Fibroblast of skin of left quadriceps (primary cell): ENCODE results near the gene TRAPPC5.
"Not testable (repeated sequence)": the region's sequence is repeated elsewhere in the genome, so short reads cannot be mapped to it uniquely, and the experiment has no call there.

Source experiments
- DNase-seq, 2 experiments: peaks; one replicate each; pipeline ENCODE4 v3.0.0-alpha.2; 2013; ENCODE audit warnings: low read depth in 2 of 2

The TRAPPC5 gene

DNA sequence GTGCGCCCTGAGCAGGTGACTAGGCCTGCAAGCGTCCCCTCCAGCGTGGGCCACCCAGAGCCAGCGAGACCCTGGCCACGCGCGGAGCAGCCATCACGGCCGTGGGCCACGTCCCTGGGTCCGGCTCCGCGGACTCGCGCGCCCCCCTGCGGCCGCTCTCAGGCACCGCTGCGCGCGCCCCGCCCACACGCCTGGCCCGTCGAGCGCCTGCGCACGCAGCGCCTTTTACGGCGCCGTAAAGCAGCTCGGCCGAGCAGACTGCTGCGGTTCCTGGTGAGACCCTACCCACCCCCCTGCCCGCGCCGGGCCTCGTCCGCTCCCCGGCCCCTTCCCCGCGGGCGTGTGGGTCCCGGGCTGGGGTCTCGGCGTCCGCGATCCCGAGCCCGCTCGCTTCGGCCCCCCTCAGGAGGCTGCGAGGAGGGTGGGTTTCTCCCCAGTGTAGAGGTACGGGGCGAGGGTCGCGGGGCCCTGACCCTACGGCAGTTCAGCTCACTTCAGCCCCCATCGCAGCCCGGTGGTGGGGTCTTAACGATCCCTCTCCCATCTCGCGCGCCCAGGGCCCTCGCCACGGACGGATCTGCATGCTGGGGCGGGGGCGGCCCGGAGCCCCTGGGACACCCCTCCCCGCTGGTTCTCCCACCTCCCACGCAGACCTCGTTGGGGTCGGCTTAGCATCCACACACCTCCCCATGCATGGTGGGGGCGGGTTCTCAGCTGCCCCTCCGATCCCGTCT, at the start of gene TRAPPC5:
Gene TRAPPC5 (plus strand): TSS at position 228 of the 734 bp plus-strand sequence. CDS start 1,421 bp downstream, outside the sequence.
- DNase-seq = peak; percentile 52 to 56

DNA sequence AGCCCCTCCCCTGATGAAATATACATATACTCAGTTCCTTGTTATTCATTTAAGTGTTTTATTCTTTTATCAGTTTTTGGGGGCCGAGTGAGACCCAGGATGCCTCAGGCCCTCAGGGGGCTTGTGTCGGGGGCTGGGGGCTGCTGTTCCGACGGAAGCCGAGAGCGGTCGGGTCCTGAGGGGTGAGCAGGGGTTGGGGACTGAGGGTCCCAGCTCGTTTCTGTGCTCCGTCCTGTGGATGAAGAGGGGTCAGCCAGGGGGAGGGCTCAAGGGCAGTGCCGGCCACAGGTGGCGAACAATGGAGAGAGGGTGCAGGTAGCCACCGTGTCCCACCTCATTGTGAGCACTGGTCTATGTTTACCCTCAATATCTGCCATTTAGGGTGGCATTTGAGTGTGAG, 49.1 kb upstream of the TRAPPC5 start:
- no peak for DNase-seq

DNA sequence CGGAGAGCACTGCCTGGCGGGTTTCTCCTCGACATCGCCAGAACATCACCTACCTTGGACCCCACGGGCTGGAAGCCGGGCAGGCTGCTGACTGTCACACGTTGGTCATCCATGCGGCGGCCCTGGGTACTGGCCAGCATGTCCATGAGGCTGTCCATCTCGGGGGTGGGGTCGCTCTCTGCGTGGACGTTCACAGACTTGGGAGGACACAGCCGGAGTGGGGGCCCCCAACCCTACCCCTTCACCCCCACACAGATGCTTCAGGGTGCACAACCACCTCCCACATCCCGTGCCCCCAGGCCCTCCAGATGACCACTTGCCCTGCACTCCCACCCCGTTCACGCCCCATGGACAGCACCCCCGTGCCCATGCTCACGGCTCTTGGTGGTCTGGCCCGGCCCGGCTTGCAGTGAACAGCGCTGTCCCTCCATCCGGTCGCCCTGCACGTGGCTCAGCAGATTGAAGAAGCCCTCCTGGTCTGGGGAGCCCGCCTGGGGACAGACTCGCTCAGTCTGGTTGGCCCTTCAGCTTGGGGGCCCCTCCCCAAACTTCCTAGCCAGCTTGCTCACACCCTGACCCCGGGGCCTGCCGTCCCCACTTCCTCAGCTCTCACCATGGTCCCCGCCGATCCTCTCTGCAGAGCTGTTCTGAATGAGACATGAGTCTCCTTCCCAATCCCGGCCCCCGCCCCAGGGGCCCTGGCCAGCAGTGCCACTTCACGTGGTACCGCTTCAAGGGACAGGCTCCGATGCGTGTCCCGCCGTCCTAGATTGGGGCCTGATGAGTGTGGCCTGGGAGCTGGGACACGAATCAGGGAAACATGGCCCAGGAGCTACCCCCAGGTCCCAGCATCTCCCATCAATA, 48.1 kb upstream of the TRAPPC5 start:
- no peak for DNase-seq

DNA sequence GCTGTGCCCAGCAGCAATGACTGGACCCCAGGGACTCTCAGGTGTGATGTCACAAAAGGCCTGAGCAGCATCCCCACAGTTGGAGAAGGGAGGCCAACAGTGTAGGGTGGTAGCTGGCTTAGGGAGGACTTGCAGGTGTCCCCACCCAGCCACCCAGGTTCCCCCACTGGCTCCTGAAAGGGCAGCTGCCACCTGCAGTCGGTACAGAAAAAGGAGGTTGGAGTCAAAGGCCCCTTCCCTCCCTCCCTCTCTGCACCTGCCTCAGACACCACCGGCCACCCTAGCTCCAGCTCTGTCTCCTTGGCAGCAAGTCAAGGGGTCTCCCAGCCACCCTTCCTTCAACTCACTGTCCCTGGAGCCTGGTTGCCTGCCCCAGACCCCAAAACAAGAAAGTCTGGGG, 46.9 kb upstream of the TRAPPC5 start, which contains the start of gene PCP2:
Gene PCP2 (minus strand): TSS at position 22 of the 400 bp plus-strand sequence. CDS start 262 bp downstream, outside the sequence.
- no peak for DNase-seq

DNA sequence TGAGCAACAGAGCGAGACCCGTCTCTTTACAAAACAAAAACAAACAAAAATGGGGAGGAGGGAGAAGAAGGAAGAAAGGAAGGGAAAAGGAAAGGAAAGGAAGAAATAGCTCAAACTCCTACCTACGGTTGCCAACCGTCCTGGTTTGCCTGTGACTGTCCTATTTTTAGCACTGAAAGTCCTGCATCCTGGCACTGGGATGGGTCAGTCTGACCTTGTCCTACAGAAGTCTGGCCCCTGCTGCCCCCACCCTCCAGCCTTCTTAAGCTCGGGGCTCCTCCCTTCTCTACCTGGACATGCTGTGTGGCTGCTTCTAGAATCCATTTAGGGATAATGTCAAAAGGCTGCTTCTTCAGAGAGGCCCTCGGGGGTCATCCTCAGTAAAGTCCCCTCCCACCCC, 45.0 kb upstream of the TRAPPC5 start:
- DNase-seq = no peak

DNA sequence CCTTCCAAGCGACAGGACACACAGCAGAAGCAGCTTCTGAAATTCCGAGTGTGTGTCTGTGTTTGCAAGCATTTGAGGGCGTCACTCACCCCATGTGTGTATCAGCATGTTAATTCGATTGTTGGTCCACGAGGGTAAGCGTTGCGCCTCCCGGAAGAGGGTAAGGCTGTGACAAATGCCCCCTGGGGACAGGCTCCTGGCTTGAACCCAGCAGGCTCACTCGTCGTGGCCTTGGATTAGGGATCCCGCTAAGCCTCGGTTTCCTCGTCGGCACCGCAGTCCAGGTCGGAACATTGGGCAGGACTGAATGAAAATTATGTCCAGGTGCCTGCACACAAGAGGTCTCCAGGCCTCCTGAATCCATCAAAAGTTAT, 44.3 kb upstream of the TRAPPC5 start:
- no peak for DNase-seq

DNA sequence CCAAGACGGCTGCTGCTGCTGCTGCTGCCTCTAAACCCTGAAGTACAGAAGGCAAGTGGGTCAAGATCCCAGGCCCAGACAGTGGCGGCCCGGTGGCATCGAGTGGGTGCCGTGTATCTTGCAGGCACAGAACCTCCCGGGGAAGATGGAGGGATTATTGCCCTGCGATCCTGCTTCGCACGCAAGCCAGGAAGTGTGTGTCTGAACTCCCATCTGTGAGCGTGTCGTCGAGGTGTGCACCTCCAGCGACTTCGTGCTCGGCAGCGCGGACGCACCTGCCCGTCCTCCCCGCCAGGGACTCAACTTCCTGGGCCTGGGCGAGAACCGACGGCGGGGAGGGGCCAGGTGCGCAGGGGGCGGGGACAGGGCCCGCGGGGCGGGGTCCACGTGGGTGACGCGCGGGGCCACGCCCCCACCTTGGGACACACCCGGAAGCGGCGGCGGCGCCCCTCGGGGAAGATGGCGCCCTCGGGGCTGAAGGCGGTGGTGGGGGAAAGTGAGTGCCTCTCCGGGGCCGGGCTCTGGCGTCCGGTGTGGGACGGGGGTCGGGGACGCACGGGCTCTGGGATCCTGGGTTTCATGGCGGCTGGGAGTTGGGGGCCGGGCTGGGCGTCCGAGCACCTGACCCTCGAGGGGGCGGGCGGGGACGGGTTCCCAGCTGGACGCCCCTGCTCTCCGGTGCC, 43.8 kb upstream of the TRAPPC5 start, which contains the start of gene STXBP2:
Gene STXBP2 (plus strand): TSS at position 420 of the 683 bp plus-strand sequence. CDS start 40 bp downstream, at position 460.
- DNase-seq = no peak

DNA sequence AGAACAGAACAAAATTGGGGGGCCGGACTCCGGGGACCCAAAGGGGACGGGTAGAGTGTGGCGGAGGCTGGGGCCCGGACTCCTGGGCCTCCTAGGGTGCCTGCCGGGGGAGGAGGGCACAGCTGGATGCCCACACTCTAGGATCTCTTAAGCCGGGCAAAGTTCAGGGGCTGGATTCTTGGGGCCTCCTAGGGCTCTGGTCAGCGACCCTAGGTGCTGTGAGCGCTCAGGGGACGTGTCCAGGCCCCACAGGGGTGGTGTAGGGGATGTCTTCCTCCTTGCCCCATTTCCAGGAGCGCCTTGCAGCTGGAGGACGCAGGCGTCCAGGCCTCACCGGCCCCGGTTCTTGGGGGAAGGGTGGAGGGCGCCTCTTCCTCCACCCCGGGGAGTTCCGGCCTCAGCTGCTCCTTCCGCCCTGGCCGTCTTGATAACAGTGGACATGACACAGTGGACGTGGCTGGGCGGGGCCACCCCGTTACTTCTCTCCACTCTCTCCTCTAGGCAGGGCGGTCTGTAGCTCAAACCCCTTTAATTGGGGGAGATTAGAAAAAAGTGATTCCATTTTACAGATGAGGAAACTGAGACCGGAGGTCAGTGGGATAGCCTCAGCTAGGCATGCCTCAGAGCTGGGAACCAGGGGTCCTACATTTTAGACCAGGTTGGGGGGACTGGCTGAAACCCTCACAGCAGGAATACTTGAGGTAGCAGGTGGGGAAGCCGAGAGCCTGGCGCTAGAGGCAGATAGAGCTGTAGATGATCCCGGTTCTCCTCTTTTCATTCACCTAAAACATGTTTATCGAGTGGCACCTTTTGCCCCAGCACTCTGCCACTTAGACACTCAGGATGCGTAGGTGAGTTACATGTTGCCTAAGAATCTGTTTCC, 43.0 kb upstream of the TRAPPC5 start:
- DNase-seq = no peak

DNA sequence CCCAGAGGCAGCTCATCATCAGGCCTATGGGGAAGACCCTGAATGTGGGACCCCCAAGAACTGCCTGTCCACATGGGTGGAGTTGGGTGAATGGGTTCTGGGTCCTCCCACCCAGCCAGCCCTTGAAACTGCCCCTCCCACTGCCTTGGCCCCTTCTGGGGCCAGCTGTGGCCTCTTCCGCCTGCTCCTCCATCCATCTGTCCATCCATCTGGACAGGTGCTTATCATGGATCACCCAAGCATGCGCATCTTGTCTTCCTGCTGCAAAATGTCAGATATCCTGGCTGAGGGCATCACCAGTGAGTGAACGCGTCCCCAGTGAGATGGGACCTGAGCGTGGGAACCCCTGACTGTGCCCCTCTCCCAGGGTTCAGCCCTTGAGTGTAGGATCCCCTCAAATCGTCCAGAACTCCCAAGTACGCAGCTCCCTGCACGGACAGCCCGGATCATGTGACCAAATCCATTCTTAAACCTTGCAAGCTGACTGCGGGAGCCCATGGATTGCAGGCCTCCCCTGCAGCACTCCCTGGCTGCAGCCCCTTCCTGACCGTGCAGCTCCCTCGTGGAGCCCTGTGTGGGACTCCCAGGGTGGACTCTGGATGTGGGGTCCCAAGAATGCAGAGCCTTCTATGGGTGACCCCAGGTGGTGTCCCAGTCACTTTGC, 41.7 kb upstream of the TRAPPC5 start:
- no peak for DNase-seq

DNA sequence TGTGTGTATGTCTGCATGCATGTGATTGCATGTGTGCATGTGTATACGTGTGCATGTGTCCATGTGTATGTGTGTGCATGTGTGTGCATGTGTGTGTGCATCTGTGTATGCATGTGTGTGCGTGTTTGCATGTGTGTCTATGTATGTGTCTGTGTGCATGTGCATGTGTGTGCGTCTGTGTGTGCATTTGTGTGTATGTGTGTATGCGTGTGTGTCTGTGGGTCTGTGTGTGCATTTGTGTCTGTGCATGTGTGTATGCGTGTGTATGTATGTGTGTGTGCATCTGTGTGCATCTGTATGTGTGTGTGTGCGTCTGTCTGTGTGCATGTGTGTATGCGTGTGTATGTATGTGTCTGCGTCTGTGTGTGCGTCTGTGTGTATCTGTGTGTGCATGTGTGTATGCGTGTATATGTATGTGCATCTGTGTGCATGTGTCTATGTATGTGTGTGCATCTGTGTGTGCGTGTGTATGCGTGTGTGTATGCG, 40.7 kb upstream of the TRAPPC5 start:
- no peak for DNase-seq

DNA sequence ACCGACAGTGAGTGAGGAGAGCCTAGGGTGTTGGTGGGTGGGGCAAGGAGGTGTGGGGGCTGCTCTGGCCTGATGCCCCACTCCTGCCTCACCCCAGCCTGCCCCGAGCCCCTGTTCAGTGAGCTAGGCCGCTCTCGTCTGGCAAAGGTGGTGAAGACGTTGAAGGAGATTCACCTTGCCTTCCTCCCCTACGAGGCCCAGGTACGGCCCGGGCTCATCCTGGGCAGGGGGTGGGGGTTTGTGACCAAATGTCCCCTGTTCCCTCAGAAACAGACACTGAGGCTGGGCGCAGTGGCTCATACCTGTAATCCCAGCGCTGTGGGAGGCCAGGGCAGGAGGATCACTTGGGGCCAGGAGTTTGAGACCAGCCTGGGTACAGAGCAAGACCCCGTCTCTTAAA, 39.8 kb upstream of the TRAPPC5 start:
- no peak for DNase-seq

DNA sequence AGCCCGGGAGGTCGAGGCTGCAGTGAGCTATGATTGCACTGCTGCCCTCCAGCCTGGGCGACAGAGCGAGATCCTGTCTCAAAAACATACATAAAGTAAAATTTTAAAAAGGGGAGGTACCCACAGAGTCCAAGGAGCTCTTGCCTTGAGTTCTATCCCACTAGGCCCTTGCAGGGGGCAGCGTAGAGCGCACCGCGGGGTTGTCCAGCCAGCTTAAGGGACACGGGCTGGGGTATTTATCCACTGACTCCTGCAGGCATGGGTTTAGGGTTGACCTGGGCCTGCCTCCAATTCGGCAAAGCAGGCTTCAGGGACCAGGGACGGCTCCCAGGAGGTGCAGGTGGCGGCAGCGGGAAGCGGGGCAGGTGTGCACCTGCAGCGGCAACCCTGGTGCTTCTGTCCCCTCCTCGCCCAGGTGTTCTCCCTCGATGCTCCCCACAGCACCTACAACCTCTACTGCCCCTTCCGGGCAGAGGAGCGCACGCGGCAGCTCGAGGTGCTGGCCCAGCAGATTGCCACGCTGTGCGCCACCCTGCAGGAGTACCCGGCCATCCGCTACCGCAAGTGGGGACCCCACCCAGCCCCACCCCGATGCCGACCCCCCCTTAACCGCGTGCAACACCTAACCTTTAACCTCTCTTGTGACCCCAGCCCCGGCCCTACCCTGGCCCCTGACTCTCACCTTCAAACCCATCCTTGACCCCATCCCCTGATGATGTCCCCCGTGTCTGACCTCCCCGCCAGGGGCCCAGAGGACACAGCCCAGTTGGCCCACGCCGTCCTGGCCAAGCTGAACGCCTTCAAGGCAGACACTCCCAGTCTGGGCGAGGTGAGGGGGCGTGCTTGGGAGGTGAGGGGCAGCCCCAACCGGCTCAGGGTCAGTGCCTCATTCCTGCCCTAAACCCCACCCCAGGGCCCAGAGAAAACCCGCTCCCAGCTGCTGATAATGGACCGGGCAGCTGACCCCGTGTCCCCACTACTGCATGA, 39.0 kb upstream of the TRAPPC5 start:
- no peak for DNase-seq

DNA sequence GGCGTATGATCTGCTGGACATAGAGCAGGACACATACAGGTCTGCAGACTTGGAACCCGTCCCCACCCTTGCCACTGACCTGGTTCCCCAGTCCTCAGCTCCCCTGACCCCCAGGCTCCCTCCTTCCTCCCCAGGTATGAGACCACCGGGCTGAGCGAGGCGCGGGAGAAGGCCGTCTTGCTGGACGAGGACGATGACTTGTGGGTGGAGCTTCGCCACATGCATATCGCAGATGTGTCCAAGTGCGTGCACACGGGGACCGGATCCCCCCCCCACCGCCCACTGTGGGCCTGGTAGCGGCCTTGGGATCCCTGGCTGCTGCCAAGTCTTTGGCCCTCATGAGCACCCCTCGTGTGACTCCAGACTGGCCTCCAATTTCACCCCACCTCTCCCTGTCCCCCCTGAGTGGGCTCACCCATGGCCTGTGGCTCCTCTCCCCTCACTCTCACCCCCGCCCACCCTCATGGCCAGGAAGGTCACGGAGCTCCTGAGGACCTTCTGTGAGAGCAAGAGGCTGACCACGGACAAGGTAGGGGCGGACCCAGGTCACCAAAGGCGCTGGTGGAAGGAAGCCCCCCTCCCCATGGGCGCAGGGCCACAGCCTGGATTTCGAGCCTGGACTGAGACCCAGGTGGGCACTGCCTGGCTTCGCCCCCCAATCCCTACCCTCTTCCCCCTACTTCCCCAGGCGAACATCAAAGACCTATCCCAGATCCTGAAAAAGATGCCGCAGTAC, 38.2 kb upstream of the TRAPPC5 start:
- no peak for DNase-seq

DNA sequence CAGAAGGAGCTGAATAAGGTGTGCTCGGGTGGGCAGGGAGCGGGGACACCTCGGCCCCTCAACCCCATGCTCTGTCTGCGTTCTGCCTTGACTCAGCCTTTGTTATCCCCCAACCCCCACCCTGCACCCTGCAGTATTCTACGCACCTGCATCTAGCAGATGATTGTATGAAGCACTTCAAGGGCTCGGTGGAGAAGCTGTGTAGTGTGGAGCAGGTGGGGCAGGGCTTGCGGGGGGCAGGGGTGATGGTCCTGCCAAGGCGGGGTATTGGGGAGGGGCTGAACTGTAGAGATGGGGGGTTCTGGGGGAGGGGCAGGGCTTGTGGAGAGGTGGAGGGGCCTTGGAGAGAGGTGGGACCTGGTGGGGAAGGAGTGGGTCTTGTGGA, 37.6 kb upstream of the TRAPPC5 start:
- DNase-seq = no peak

DNA sequence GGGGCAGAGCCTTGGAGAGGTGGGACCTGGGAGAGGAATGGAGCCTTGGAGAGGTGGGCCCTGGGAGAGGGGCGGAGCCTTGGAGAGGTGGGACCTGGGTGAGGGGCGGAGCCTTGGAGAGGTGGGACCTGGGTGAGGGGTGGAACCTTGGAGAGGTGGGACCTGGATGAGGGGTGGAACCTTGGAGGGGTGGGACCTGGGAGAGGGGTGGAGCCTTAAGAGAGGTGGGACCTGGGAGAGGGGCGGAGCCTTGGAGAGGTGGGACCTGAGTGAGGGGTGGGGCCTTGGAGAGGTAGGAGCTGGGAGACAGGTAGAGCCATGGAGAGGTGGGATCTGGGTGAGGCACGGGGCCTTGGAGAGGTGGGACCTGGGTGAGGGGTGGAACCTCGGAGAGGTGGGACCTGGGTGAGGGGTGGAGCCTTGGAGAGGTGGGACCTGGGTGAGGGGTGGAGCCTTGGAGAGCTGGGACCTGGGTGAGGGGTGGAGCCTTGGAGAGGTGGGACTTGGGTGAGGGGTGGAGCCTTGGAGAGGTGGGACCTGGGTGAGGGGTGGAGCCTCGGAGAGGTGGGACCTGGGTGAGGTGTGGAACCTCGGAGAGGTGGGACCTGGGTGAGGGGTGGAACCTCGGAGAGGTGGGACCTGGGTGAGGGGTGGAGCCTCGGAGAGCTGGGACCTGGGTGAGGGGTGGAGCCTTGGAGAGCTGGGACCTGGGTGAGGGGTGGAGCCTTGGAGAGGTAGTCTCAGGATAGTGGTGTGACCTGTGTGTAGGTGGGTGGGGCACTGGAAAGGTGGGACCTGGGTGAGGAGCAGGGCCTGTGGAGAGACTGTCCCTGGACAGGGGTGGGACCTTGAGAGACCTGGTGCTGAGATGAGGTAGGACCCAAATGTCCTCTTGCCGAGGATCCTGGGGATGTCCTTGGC, 36.7 kb upstream of the TRAPPC5 start:
- not testable (repeated sequence) for DNase-seq

DNA sequence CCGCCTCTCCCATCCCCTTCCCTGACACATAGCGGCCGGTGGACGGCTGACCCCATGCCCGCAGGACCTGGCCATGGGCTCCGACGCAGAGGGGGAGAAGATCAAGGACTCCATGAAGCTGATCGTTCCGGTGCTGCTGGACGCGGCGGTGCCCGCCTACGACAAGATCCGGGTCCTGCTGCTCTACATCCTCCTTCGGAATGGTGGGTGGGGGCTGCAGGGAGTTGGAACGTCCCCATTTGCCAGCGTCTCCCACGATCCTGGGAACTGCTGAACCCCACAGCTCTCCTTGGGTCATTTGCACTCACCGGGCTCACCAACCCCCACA, 36.1 kb upstream of the TRAPPC5 start:
- DNase-seq = no peak

DNA sequence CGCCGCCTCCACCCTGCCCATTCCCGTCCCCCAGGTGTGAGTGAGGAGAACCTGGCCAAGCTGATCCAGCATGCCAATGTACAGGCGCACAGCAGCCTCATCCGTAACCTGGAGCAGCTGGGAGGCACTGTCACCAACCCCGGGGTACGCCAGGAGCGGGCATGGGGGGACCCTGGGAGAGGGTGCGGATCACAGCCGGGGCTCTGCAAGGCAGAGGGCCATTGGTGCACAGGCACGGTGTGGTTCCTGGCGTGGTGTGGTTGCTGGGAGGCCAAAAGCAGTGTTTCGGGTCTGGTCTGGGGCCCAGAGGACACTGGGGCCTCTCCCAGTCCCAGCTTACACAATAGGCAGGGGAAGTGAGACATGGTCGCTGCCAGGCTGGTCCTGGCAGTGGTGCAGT, 35.5 kb upstream of the TRAPPC5 start:
- no peak for DNase-seq
